ENCODE measurements around the gene BCL3.
"Not testable (repeated sequence)": the region's sequence is repeated elsewhere in the genome, so short reads cannot be mapped to it uniquely, and the experiment has no call there.

BCL3 gene

DNA sequence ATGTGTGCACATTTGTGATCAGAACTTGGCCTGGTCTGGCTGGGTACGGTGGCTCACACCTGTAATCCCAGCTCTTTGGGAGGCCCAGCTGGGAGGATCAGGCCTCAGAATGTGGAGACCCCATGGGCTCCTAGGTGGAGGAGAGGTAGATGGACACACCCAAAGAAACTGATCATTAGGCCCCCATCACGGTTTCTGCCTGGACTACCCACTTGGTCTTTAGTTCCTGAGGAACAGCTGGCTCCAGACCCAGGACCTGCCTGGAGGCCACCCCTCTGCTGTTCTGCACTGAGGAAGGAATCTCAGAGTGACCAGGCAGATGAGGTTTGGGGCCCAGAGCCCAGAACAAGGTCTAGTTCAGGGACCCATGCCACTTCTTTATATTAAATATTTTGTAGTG is 30.6 kb downstream of the BCL3 start:
- H3K79me2 ChIP-seq (ENCODE audit: low read length) = no peaks in the 10 kb centered on the region
- no peak overlapping the region for H3K27ac ChIP-seq (ENCODE audit: low read length)
- H3K36me3 ChIP-seq (replicated peaks; ENCODE audit: low read depth, low read length) = no peaks in the 10 kb centered on the region
- TF ChIP-seq, protein P1, sequence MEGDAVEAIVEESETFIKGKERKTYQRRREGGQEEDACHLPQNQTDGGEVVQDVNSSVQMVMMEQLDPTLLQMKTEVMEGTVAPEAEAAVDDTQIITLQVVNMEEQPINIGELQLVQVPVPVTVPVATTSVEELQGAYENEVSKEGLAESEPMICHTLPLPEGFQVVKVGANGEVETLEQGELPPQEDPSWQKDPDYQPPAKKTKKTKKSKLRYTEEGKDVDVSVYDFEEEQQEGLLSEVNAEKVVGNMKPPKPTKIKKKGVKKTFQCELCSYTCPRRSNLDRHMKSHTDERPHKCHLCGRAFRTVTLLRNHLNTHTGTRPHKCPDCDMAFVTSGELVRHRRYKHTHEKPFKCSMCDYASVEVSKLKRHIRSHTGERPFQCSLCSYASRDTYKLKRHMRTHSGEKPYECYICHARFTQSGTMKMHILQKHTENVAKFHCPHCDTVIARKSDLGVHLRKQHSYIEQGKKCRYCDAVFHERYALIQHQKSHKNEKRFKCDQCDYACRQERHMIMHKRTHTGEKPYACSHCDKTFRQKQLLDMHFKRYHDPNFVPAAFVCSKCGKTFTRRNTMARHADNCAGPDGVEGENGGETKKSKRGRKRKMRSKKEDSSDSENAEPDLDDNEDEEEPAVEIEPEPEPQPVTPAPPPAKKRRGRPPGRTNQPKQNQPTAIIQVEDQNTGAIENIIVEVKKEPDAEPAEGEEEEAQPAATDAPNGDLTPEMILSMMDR (IDR thresholded peaks at IDR 0.05; ENCODE audit: low read depth, low read length) = no peak
- TF ChIP-seq EZH2phosphoT487 (IDR thresholded peaks at IDR 0.05; ENCODE audit: low read depth) = no peak
- no peaks in the 10 kb centered on the region for H3K9me3 ChIP-seq (ENCODE audit: insufficient read depth, low read length)
- no peak overlapping the region for H3K4me3 ChIP-seq (ENCODE audit: low read length)
- no peak overlapping the region for H2AFZ ChIP-seq (ENCODE audit: low read depth, low read length)
- no peak overlapping the region for H3K9ac ChIP-seq (ENCODE audit: low read length)
- peaks cover 3% of the 10 kb centered on the region; the same call in 1 of the 2 replicates for H3K27me3 ChIP-seq (ENCODE audit: low read depth, low read length)
- no peak overlapping the region for H3K4me2 ChIP-seq (ENCODE audit: low read length)
- H4K20me1 ChIP-seq (ENCODE audit: insufficient read depth, low read length) = no peaks in the 10 kb centered on the region
- no peaks in the 10 kb centered on the region for H3K4me1 ChIP-seq (ENCODE audit: low read length)

DNA sequence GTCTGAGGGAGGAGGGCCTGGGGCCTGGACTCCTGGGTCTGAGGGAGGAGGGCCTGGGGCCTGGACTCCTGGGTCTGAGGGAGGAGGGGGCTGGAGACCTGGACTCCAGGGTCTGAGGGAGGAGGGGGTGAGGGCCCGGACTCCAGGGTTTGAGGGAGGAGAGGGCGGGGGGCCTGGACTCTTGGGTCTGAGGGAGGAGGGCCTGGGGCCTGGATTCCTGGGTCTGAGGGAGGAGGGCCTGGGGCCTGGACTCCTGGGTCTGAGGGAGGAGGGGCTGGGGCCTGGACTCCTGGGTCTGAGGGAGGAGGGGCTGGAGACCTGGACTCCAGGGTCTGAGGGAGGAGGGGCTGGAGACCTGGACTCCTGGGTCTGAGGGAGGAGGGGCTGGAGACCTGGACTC is 33.2 kb downstream of the BCL3 start:
- H3K9ac ChIP-seq (ENCODE audit: low read length); H3K79me2 ChIP-seq (ENCODE audit: low read length); H3K9me3 ChIP-seq (ENCODE audit: insufficient read depth, low read length); H3K36me3 ChIP-seq (replicated peaks; ENCODE audit: low read depth, low read length); H3K4me3 ChIP-seq (ENCODE audit: low read length); H4K20me1 ChIP-seq (ENCODE audit: insufficient read depth, low read length); H3K27me3 ChIP-seq (ENCODE audit: low read depth, low read length); H3K4me2 ChIP-seq (ENCODE audit: low read length); H3K4me1 ChIP-seq (ENCODE audit: low read length); H2AFZ ChIP-seq (ENCODE audit: low read depth, low read length); H3K27ac ChIP-seq (ENCODE audit: low read length): not testable (repeated sequence)

DNA sequence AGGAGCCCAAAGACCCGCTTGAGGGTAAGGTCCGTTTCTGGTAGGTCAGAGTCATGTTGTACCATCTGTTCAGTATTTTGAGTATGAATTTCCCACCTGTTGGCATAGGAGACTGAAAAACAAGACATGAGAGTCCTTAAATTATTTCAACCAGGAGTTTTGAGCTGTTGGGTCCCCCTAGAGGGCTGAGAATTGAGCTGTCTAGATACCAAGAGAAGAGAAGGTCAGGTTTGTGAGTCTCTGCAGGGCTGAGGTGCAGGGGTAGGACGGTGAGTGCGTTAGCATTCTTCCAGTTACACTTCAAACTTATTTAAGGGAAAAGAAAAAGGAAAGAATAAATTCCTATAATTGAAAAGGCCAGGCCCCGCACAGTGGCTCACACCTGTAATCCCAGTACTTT is 34.2 kb downstream of the BCL3 start:
- H3K4me2 ChIP-seq (ENCODE audit: low read length) = no peak overlapping the region

DNA sequence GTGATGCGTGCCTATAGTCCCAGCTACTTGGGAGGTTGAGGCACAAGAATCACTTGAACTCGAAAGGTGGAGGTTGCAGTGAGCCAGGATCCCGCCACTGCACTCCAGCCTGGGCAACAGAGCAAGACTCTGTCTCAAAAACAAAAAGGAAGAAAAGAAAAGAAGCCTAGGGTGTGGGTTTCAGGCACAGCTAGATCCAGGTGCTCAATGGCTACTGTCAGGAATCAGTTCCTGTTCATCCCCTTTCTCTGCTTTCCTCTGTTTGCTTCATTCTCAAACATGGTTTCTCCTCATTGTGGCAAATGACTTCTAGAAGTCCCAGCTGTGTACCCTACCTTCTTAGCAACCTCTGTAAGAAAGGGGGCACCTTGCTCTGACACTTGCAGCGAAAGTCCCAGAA is 35.0 kb downstream of the BCL3 start:
- Histone ChIP-seq H3K9ac (ENCODE audit: low read length) (no peak overlapping the region), H3K36me3 (replicated peaks; ENCODE audit: low read depth, low read length) (no peaks in the 10 kb centered on the region), H2AFZ (ENCODE audit: low read depth, low read length) (no peak overlapping the region), H3K9me3 (ENCODE audit: insufficient read depth, low read length) (no peaks in the 10 kb centered on the region), H4K20me1 (ENCODE audit: insufficient read depth, low read length) (no peaks in the 10 kb centered on the region), H3K4me2 (ENCODE audit: low read length) (no peak overlapping the region), H3K27me3 (ENCODE audit: low read depth, low read length) (peaks cover 17% of the 10 kb centered on the region), H3K4me1 (ENCODE audit: low read length) (peaks cover 4% of the 10 kb centered on the region; the same call in 1 of the 2 replicates), H3K27ac (ENCODE audit: low read length) (no peak overlapping the region), H3K4me3 (ENCODE audit: low read length) (no peak overlapping the region), H3K79me2 (ENCODE audit: low read length) (no peaks in the 10 kb centered on the region)
- TF ChIP-seq, protein P1 (IDR thresholded peaks at IDR 0.05; ENCODE audit: low read depth, low read length) = no peak

More for the DNA sequence above, 34.2 kb downstream of the BCL3 start:
- Histone ChIP-seq H4K20me1 (ENCODE audit: insufficient read depth, low read length) (no peaks in the 10 kb centered on the region), H3K4me3 (ENCODE audit: low read length) (no peak overlapping the region), H3K9me3 (ENCODE audit: insufficient read depth, low read length) (no peaks in the 10 kb centered on the region), H3K27ac (ENCODE audit: low read length) (no peak overlapping the region), H3K4me1 (ENCODE audit: low read length) (peaks cover 4% of the 10 kb centered on the region; the same call in 1 of the 2 replicates), H3K9ac (ENCODE audit: low read length) (no peak overlapping the region), H3K79me2 (ENCODE audit: low read length) (no peaks in the 10 kb centered on the region), H2AFZ (ENCODE audit: low read depth, low read length) (no peak overlapping the region), H3K27me3 (ENCODE audit: low read depth, low read length) (peaks cover 13% of the 10 kb centered on the region), H3K36me3 (replicated peaks; ENCODE audit: low read depth, low read length) (no peaks in the 10 kb centered on the region)
- TF ChIP-seq EZH2phosphoT487 (IDR thresholded peaks at IDR 0.05; ENCODE audit: low read depth) = no peak
- TF ChIP-seq, protein P1 (IDR thresholded peaks at IDR 0.05; ENCODE audit: low read depth, low read length) = peak; percentile 31

DNA sequence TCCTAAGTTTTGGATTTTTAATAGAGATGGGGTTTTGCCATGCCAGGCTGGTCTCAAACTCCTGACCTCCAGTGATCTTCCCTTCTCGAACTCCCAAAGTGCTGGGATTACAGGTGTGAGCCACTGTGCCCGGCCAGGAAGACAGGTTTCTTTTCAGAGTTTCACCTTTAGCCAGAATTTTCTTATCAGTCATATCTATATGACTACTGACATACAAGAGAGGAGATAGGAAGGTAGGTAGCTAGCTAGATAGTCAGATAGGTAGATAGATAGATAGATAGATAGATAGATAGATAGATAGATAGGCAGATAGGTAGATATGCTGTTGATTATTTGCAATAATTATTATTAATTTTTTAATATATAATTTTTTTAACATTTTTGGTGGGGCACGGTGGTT is 36.8 kb downstream of the BCL3 start:
- H3K4me3 ChIP-seq (ENCODE audit: low read length) = no peak overlapping the region
- TF ChIP-seq, protein P1 (IDR thresholded peaks at IDR 0.05; ENCODE audit: low read depth, low read length) = no peak
- TF ChIP-seq EZH2phosphoT487 (IDR thresholded peaks at IDR 0.05; ENCODE audit: low read depth) = no peak
- no peaks in the 10 kb centered on the region for H3K79me2 ChIP-seq (ENCODE audit: low read length)
- H2AFZ ChIP-seq (ENCODE audit: low read depth, low read length) = no peak overlapping the region
- no peaks in the 10 kb centered on the region for H4K20me1 ChIP-seq (ENCODE audit: insufficient read depth, low read length)
- no peak overlapping the region for H3K9ac ChIP-seq (ENCODE audit: low read length)
- no peak overlapping the region for H3K4me2 ChIP-seq (ENCODE audit: low read length)
- H3K27me3 ChIP-seq (ENCODE audit: low read depth, low read length) = peaks cover 32% of the 10 kb centered on the region
- peaks cover 4% of the 10 kb centered on the region; the same call in 1 of the 2 replicates for H3K4me1 ChIP-seq (ENCODE audit: low read length)
- no peak overlapping the region for H3K27ac ChIP-seq (ENCODE audit: low read length)
- H3K36me3 ChIP-seq (replicated peaks; ENCODE audit: low read depth, low read length) = no peaks in the 10 kb centered on the region
- no peaks in the 10 kb centered on the region for H3K9me3 ChIP-seq (ENCODE audit: insufficient read depth, low read length)

Measured in OCI-LY3 (cell line).